ENCODE data around the gene SLC35B4. TPM values are rescaled to one million over a fixed set of nuclear protein-coding genes. Genes with fewer than 3 reads are reported as not detected.

Gene SLC35B4
- total RNA-seq, 2 experiments from 2014 or later: 20.7 to 23.1 TPM

Other genes starting within 250 kb of the SLC35B4 start
- gene LRGUK, start 189.6 kb downstream of the SLC35B4 start, total RNA-seq: under 1 TPM in 1 of 2 experiments, not detected in 1; 0.15 TPM
- gene AKR1B1, start 142.2 kb upstream of the SLC35B4 start, total RNA-seq: 100 to 1,000 TPM; 122 TPM
- gene AKR1B10, start 210.6 kb upstream of the SLC35B4 start, total RNA-seq: not detected
- gene AKR1B15, start 232.2 kb upstream of the SLC35B4 start, total RNA-seq: not detected